Ramos (cell line): Measurements from ENCODE around the gene PRODH.
"Not testable (repeated sequence)": the region's sequence is repeated elsewhere in the genome, so short reads cannot be mapped to it uniquely, and the experiment has no call there.

Source experiments
- in situ Hi-C: fragments of 300-500 bp; cut with MboI; formaldehyde crosslinking; loops from one replicate; pipeline ENCODE4 v1.14.3; 2022; ENCODE audit warnings: low sequenced_read_pairs; ENCODE audit not compliant: unreplicated experiment

PRODH gene

GRCh38 chr22:18956121-18956895, 20.2 kb upstream of the PRODH start:
- in situ Hi-C loops = not testable (repeated sequence)

- in situ Hi-C loops = no loop called here
Observed at GRCh38 chr22:18955696-18956095, 19.6 kb upstream of the PRODH start.

GRCh38 chr22:18954990-18955571, 19.0 kb upstream of the PRODH start:
- in situ Hi-C loops = no loop called here

- in situ Hi-C loops = not testable (repeated sequence)
Observed at GRCh38 chr22:18954303-18954989, 18.4 kb upstream of the PRODH start.

- in situ Hi-C loops = not testable (repeated sequence)
Observed at GRCh38 chr22:18953128-18953527, 17.0 kb upstream of the PRODH start.

GRCh38 chr22:18952022-18952421, 15.9 kb upstream of the PRODH start:
- in situ Hi-C loops = no loop called here

GRCh38 chr22:18950141-18950540, 14.0 kb upstream of the PRODH start:
- in situ Hi-C loops = no loop called here

GRCh38 chr22:18947905-18948304, 11.8 kb upstream of the PRODH start:
- in situ Hi-C loops = no loop called here

- in situ Hi-C loops = not testable (repeated sequence)
Observed at GRCh38 chr22:18947105-18947504, 11.0 kb upstream of the PRODH start.

- in situ Hi-C loops = not testable (repeated sequence)
Observed at GRCh38 chr22:18938691-18939090, 2.6 kb upstream of the PRODH start.

GRCh38 chr22:18934688-18935087, 1.4 kb downstream of the PRODH start:
- in situ Hi-C loops = not testable (repeated sequence)

GRCh38 chr22:18933914-18934313, 2.2 kb downstream of the PRODH start:
- in situ Hi-C loops = no loop called here

GRCh38 chr22:18931905-18932652, 4.0 kb downstream of the PRODH start:
- in situ Hi-C loops = no loop called here

- in situ Hi-C loops = no loop called here
Observed at GRCh38 chr22:18929459-18929858, 6.6 kb downstream of the PRODH start.

GRCh38 chr22:18927573-18927972, 8.5 kb downstream of the PRODH start:
- in situ Hi-C loops = no loop called here

GRCh38 chr22:18927020-18927419, 9.1 kb downstream of the PRODH start:
- in situ Hi-C loops = no loop called here

- in situ Hi-C loops = no loop called here
Observed at GRCh38 chr22:18925368-18926064, 10.6 kb downstream of the PRODH start.

GRCh38 chr22:18920257-18920902, 15.7 kb downstream of the PRODH start:
- in situ Hi-C loops = not testable (repeated sequence)

- in situ Hi-C loops = not testable (repeated sequence)
Observed at GRCh38 chr22:18917818-18918217, 18.3 kb downstream of the PRODH start.

GRCh38 chr22:18915550-18915949, 20.5 kb downstream of the PRODH start:
- in situ Hi-C loops = not testable (repeated sequence)
